ENCODE data around the gene OXLD1. TPM values are rescaled to one million over a fixed set of nuclear protein-coding genes. Genes with fewer than 3 reads are reported as not detected.

Gene OXLD1
- total and polyA plus RNA-seq, 2 experiments from 2014 or later, result 48.5 to 49.3 TPM

- Histone ChIP-seq H3K79me2 (ENCODE audit: insufficient read depth) (peaks cover 29% of the 10 kb centered on the region), H2AFZ (no peak overlapping the region), H3K4me3 (no peak overlapping the region), H3K9me3 (ENCODE audit: low read depth) (no peaks in the 10 kb centered on the region), H3K4me2 (ENCODE audit: unreplicated experiment) (no peak overlapping the region), H3K27me3 (replicated peaks; ENCODE audit: insufficient read depth) (no peaks in the 10 kb centered on the region), H3K36me3 (ENCODE audit: low read depth) (no peaks in the 10 kb centered on the region; the same call in 1 of the 2 replicates), H3K4me1 (ENCODE audit: insufficient read depth) (peaks cover 20% of the 10 kb centered on the region), H3K27ac (no peak overlapping the region), H3F3A (ENCODE audit: insufficient read depth) (peaks cover 7% of the 10 kb centered on the region; the same call in 1 of the 2 replicates), H3K9me2 (ENCODE audit: insufficient read depth) (no peaks in the 10 kb centered on the region), H4K20me1 (ENCODE audit: insufficient read depth) (no peaks in the 10 kb centered on the region), H3K9ac (no peak overlapping the region)
- TF ChIP-seq EZH2phosphoT487 (IDR thresholded peaks at IDR 0.05; ENCODE audit: insufficient read depth, low read depth), result no peak
- no peak for TF ChIP-seq EZH2 (IDR thresholded peaks at IDR 0.05; ENCODE audit: insufficient read depth, poor library complexity, severe bottlenecking)
- no peak for DNase-seq
- in situ Hi-C loops (cut with MboI), result no loop called here
- 86 to 88% methylated on average over 44 to 52 of the region's 54 CpGs for WGBS, 2 experiments (ENCODE audit: low coverage in 1 of 2, low lambda C conversion rate in 2 of 2, missing lambda C conversion rate in 2 of 2)
Measured at GRCh38 chr17:81706757-81707624, 40.6 kb upstream of the OXLD1 start.

GRCh38 chr17:81706232-81706611 lies 39.8 kb upstream of the OXLD1 start:
- Histone ChIP-seq H4K20me1 (ENCODE audit: insufficient read depth) (no peaks in the 10 kb centered on the region), H3K79me2 (ENCODE audit: insufficient read depth) (peaks cover 36% of the 10 kb centered on the region), H3K27me3 (replicated peaks; ENCODE audit: insufficient read depth) (no peaks in the 10 kb centered on the region), H3F3A (ENCODE audit: insufficient read depth) (peaks cover 8% of the 10 kb centered on the region; the same call in 1 of the 2 replicates), H3K36me3 (ENCODE audit: low read depth) (no peaks in the 10 kb centered on the region; the same call in 1 of the 2 replicates), H3K4me1 (ENCODE audit: insufficient read depth) (peaks cover 21% of the 10 kb centered on the region), H2AFZ (no peak overlapping the region), H3K4me2 (ENCODE audit: unreplicated experiment) (no peak overlapping the region), H3K4me3 (no peak overlapping the region), H3K9me2 (ENCODE audit: insufficient read depth) (no peaks in the 10 kb centered on the region), H3K27ac (no peak overlapping the region), H3K9ac (no peak overlapping the region), H3K9me3 (ENCODE audit: low read depth) (no peaks in the 10 kb centered on the region)
- no peak for TF ChIP-seq EZH2phosphoT487 (IDR thresholded peaks at IDR 0.05; ENCODE audit: insufficient read depth, low read depth)
- TF ChIP-seq EZH2 (IDR thresholded peaks at IDR 0.05; ENCODE audit: insufficient read depth, poor library complexity, severe bottlenecking), result no peak
- DNase-seq, result no peak
- WGBS, 2 experiments (ENCODE audit: low coverage in 1 of 2, low lambda C conversion rate in 2 of 2, missing lambda C conversion rate in 2 of 2), result 91 to 92% methylated on average over 17 of the region's 17 CpGs
- in situ Hi-C loops (cut with MboI), result no loop called here

DNA sequence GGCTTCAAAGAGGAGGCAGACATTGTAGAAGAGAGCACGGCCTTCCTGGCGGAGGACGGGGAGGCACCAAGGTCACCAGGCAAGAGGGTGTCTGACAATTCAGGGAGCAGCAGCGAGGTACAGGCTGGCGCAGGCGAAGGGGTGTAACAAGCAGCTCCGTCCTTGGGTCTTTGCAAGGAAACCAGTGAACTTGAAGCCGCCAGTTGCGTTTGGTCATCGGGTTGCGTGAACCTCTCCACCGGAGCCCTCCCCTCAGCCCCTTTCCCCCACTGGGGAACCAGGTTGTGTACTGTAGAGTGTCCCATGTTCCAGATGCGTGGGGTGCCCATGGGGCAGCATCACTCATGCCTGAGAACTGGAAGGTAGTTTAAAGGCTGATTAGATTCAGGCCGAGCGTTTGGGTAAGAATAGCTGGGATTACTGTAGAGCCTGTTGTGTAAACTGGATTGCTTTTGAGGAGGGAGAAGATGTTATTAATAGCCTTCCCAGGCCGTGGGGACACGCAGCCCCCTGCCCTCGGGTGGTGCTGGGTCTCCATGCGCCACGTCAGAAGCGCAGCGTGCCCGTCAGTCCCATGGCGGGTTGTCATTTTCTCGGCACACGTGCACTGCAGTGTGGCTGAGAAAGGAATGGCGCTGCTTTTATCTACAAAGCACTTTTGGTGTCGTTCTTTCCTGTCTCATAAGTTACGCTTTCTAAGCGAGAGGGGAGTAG lies 39.3 kb upstream of the OXLD1 start:
- H3K36me3 ChIP-seq (ENCODE audit: low read depth), result no peaks in the 10 kb centered on the region; the same call in 1 of the 2 replicates
- TF ChIP-seq EZH2 (IDR thresholded peaks at IDR 0.05; ENCODE audit: insufficient read depth, poor library complexity, severe bottlenecking) (no peak), EZH2phosphoT487 (IDR thresholded peaks at IDR 0.05; ENCODE audit: insufficient read depth, low read depth) (no peak)
- in situ Hi-C loops (cut with MboI), result no loop called here
- H3K4me1 ChIP-seq (ENCODE audit: insufficient read depth), result peaks cover 15% of the 10 kb centered on the region
- no peaks in the 10 kb centered on the region for H3K9me3 ChIP-seq (ENCODE audit: low read depth)
- H3K79me2 ChIP-seq (ENCODE audit: insufficient read depth), result peaks cover 42% of the 10 kb centered on the region
- no peaks in the 10 kb centered on the region for H3K27me3 ChIP-seq (replicated peaks; ENCODE audit: insufficient read depth)
- H3K4me3 ChIP-seq, result no peak overlapping the region
- no peak for DNase-seq
- H4K20me1 ChIP-seq (ENCODE audit: insufficient read depth), result no peaks in the 10 kb centered on the region
- no peak overlapping the region for H3K27ac ChIP-seq
- no peaks in the 10 kb centered on the region for H3K9me2 ChIP-seq (ENCODE audit: insufficient read depth)
- no peak overlapping the region for H2AFZ ChIP-seq
- no peak overlapping the region for H3K4me2 ChIP-seq (ENCODE audit: unreplicated experiment)
- 91 to 94% methylated on average over 29 to 30 of the region's 30 CpGs for WGBS, 2 experiments (ENCODE audit: low coverage in 1 of 2, low lambda C conversion rate in 2 of 2, missing lambda C conversion rate in 2 of 2)
- peaks cover 8% of the 10 kb centered on the region; the same call in 1 of the 2 replicates for H3F3A ChIP-seq (ENCODE audit: insufficient read depth)
- H3K9ac ChIP-seq, result no peak overlapping the region
